CD14-positive monocyte (primary cell): Measurements from ENCODE around the gene ERCC2. TPM values are rescaled to one million over a fixed set of nuclear protein-coding genes. Genes with fewer than 3 reads are reported as not detected.

Source experiments
- DNase-seq, 3 donors: peaks; one replicate each; pipeline ENCODE4 v3.0.0-alpha.2; 2011 to 2022
- H2AFZ ChIP-seq: 2 replicates; pipeline ENCODE4 v1.6.0; 2012; ENCODE audit warnings: mild to moderate bottlenecking, low read depth, low read length, inconsistent platforms; ENCODE audit not compliant: insufficient read depth, poor library complexity, severe bottlenecking
- H3K27ac ChIP-seq, 2 donors: 1 replicate in 1 of 2; 2 replicates in 1 of 2; pipeline ENCODE4 v1.5.1; 2012 to 2013; ENCODE audit warnings: low read length in 2 of 2, control low read depth in 1 of 2, inconsistent platforms in 1 of 2, low read depth in 1 of 2, mild to moderate bottlenecking in 1 of 2
- H3K27me3 ChIP-seq, 2 donors: one replicate each; pipeline versions ENCODE4 v1.6.0 to v1.6.1; 2011 to 2013; ENCODE audit warnings: low read length in 2 of 2; ENCODE audit not compliant: control insufficient read depth in 2 of 2, insufficient read depth in 2 of 2
- H3K36me3 ChIP-seq, 2 donors: replicated peaks in 1 of 2; 1 replicate in 1 of 2; 2 replicates in 1 of 2; pipeline versions ENCODE4 v1.5.1 to v1.6.1; 2012 to 2013; ENCODE audit warnings: low read length in 2 of 2, control low read depth in 1 of 2, inconsistent platforms in 1 of 2, mild to moderate bottlenecking in 1 of 2; ENCODE audit not compliant: insufficient read depth in 2 of 2, control insufficient read depth in 1 of 2
- H3K4me1 ChIP-seq, 2 donors: 1 replicate in 1 of 2; 2 replicates in 1 of 2; pipeline versions ENCODE4 v1.5.1 to v1.6.1; 2012 to 2013; ENCODE audit warnings: low read length in 2 of 2, control low read depth in 1 of 2, inconsistent platforms in 1 of 2, mild to moderate bottlenecking in 1 of 2, moderate library complexity in 1 of 2; ENCODE audit not compliant: insufficient read depth in 2 of 2, control insufficient read depth in 1 of 2
- H3K4me2 ChIP-seq: replicated peaks from 2 replicates; pipeline ENCODE3; 2012; ENCODE audit warnings: low read length, moderate library complexity, mild to moderate bottlenecking; ENCODE audit not compliant: poor library complexity, severe bottlenecking; ENCODE audit errors: extremely low read depth
- H3K4me3 ChIP-seq, 3 experiments: fragments of 200-600 bp in 1 of 3; sonication (generic) in 1 of 3; replicated peaks in 1 of 3; 1 replicate in 2 of 3; 2 replicates in 1 of 3; pipeline ENCODE4 v1.5.1; 2011 to 2013; ENCODE audit warnings: low read length in 3 of 3, mild to moderate bottlenecking in 3 of 3, control low read depth in 2 of 3, low read depth in 2 of 3, inconsistent platforms in 1 of 3, moderate library complexity in 1 of 3
- H3K79me2 ChIP-seq: 2 replicates; pipeline ENCODE4 v1.6.0; 2012; ENCODE audit warnings: mild to moderate bottlenecking, control low read depth, inconsistent platforms, low read length, moderate library complexity; ENCODE audit not compliant: insufficient read depth
- H3K9ac ChIP-seq: 2 replicates; pipeline ENCODE4 v1.6.0; 2017; ENCODE audit warnings: low read length, mild to moderate bottlenecking; ENCODE audit not compliant: insufficient read depth, poor library complexity, severe bottlenecking
- H3K9me3 ChIP-seq, 2 donors: replicated peaks in 1 of 2; 1 replicate in 1 of 2; 2 replicates in 1 of 2; pipeline versions ENCODE4 v1.5.1 to v1.6.1; 2012 to 2013; ENCODE audit warnings: low read length in 2 of 2, control low read depth in 1 of 2; ENCODE audit not compliant: control insufficient read depth in 1 of 2, insufficient read depth in 1 of 2
- H4K20me1 ChIP-seq: 2 replicates; pipeline ENCODE4 v1.6.0; 2012; ENCODE audit warnings: mild to moderate bottlenecking, low read length, control low read depth, moderate library complexity; ENCODE audit not compliant: insufficient read depth
- H3K27ac Mint-ChIP-seq, 7 donors: one replicate each; pipeline ENCODE4 v1.8.0; 2020; ENCODE audit warnings: mild to moderate bottlenecking in 7 of 7, mixed read lengths in 7 of 7, moderate library complexity in 6 of 7, inconsistent platforms in 2 of 7
- H3K27me3 Mint-ChIP-seq, 3 donors: one replicate each; pipeline ENCODE4 v1.8.0; 2021 to 2022; ENCODE audit warnings: low read depth in 3 of 3, mild to moderate bottlenecking in 3 of 3, mixed read lengths in 3 of 3, moderate library complexity in 3 of 3, inconsistent platforms in 1 of 3
- H3K36me3 Mint-ChIP-seq, 2 donors: one replicate each; pipeline ENCODE4 v1.8.0; 2020; ENCODE audit warnings: mixed read lengths in 2 of 2, inconsistent platforms in 1 of 2, mild to moderate bottlenecking in 1 of 2
- H3K4me1 Mint-ChIP-seq: one replicate; pipeline ENCODE4 v1.8.0; 2020; ENCODE audit warnings: mild to moderate bottlenecking, mixed read lengths
- H3K4me3 Mint-ChIP-seq, 2 donors: one replicate each; pipeline ENCODE4 v1.8.0; 2020; ENCODE audit warnings: mild to moderate bottlenecking in 2 of 2, mixed read lengths in 2 of 2, moderate library complexity in 1 of 2
- H3K9me3 Mint-ChIP-seq, 7 donors: one replicate each; pipeline ENCODE4 v1.8.0; 2020 to 2022; ENCODE audit warnings: mixed read lengths in 7 of 7, mild to moderate bottlenecking in 6 of 7, moderate library complexity in 6 of 7, inconsistent platforms in 2 of 7
- WGBS: methylation state at CpG from one replicate; pipeline ENCODE4 v1.1.5; 2013; ENCODE audit warnings: missing lambda C conversion rate; ENCODE audit not compliant: insufficient coverage; 5-methylcytosine and 5-hydroxymethylcytosine counted together
- intact Hi-C, 2 donors: fragments of 100-400 bp; cut with micrococcal nuclease; formaldehyde crosslinking; loops; one replicate each; pipeline versions ENCODE4 v1.15.0 to v1.15.1; 2023
- polyA plus RNA-seq, 3 donors: library from polyadenylated mRNA; depleted of rRNA in 1 of 3; unstranded in 2 of 3; stranded (reverse) in 1 of 3; fragments of 300-500 nt in 2 of 3; fragments of >200 nt in 1 of 3; fragmentation: Illumina TruSeq in 2 of 3; gene quantifications; 1 replicate in 2 of 3; 2 replicates in 1 of 3; pipeline ENCODE4 v1.2.3, GENCODE V29; 2012 to 2021
- TF ChIP-seq, protein P1 (sequence below): fragments of 200-600 bp; IDR thresholded peaks from one replicate; pipeline ENCODE4 v1.8.0; 2022; ENCODE audit warnings: antibody characterized with exemption, mild to moderate bottlenecking

The ERCC2 gene
- polyA plus RNA-seq, 3 donors: 4.0 to 20.0 (median 4.4) TPM

DNA sequence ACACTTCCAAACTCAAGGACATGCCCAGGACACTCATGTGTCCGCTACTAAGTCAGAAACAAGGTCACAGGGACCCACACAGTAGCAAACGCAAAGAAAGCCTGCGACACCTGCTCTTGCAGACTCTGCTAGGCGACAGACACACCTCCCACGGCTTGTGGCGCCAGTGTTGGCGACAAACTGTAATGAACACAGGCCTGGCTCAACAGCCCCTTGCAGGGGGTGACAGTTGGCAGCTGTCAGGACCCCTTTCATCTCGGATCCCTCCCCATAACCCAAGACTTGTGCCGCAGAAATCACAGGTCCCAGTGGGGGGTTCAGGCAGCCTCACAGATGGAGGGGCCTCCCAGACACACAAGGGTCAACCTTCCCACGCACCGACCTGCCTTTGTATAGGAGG, 48.1 kb downstream of the ERCC2 start:
- Histone ChIP-seq H3K27me3 (peaks cover 8 to 31% of the 10 kb centered on the region in 2 donors), H3K4me1 (peaks cover 3 to 7% of the 10 kb centered on the region in 2 donors), H3K9me3 (no peaks in the 10 kb centered on the region), H3K4me3 (no peak overlapping the region), H3K27ac (no peak overlapping the region), H3K9ac (no peak overlapping the region), H4K20me1 (no peaks in the 10 kb centered on the region), H3K79me2 (no peaks in the 10 kb centered on the region), H3K4me2 (no peak overlapping the region), H3K36me3 (no peaks in the 10 kb centered on the region), H2AFZ (no peak overlapping the region)
- TF ChIP-seq, protein P1, sequence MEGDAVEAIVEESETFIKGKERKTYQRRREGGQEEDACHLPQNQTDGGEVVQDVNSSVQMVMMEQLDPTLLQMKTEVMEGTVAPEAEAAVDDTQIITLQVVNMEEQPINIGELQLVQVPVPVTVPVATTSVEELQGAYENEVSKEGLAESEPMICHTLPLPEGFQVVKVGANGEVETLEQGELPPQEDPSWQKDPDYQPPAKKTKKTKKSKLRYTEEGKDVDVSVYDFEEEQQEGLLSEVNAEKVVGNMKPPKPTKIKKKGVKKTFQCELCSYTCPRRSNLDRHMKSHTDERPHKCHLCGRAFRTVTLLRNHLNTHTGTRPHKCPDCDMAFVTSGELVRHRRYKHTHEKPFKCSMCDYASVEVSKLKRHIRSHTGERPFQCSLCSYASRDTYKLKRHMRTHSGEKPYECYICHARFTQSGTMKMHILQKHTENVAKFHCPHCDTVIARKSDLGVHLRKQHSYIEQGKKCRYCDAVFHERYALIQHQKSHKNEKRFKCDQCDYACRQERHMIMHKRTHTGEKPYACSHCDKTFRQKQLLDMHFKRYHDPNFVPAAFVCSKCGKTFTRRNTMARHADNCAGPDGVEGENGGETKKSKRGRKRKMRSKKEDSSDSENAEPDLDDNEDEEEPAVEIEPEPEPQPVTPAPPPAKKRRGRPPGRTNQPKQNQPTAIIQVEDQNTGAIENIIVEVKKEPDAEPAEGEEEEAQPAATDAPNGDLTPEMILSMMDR: no peak
- Mint-ChIP-seq H3K4me3 (peak overlapping the region in 1 of 2 donors; percentile 49), H3K36me3 (no peaks in the 10 kb centered on the region), H3K9me3 (peaks cover 0 to 8% (median 2%) of the 10 kb centered on the region in 7 donors), H3K27me3 (peaks cover 36 to 55% (median 41%) of the 10 kb centered on the region in 3 donors), H3K27ac (no peak overlapping the region), H3K4me1 (peaks cover 6% of the 10 kb centered on the region)
- no peak for DNase-seq
- intact Hi-C loops: no loop called here
- WGBS: 78% methylated on average over 7 of the region's 11 CpGs

DNA sequence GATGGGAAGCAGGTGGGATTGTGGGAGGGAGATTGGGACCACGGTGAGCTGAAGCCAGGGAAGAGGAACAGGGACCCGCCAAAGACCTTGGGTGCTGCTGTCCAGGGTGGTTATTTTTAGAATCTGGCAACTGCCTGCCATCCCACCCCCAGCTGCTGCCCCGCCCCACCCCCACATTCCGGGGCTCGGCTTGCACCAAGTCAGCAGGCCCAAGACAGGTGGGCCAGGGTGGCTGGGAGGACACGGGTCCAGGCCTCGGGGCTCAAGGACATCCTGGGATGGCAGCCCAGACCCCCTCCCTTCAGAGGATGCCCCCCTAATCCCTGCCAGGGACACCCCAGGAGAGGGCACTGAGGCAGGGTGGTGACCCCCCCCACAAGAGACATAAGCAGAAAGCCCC, 48.5 kb downstream of the ERCC2 start:
- Mint-ChIP-seq H3K4me1 (peaks cover 6% of the 10 kb centered on the region), H3K4me3 (peak overlapping the region in 1 of 2 donors; percentile 49), H3K27ac (peak overlapping the region in 1 of 7 donors; percentile 4), H3K27me3 (peaks cover 37 to 58% (median 41%) of the 10 kb centered on the region in 3 donors), H3K36me3 (no peaks in the 10 kb centered on the region), H3K9me3 (peaks cover 0 to 8% (median 2%) of the 10 kb centered on the region in 7 donors)
- Histone ChIP-seq H2AFZ (no peak overlapping the region), H3K4me2 (no peak overlapping the region), H3K9me3 (no peaks in the 10 kb centered on the region), H3K79me2 (no peaks in the 10 kb centered on the region), H3K9ac (no peak overlapping the region), H3K4me1 (peaks cover 3 to 7% of the 10 kb centered on the region in 2 donors), H3K27ac (no peak overlapping the region), H4K20me1 (no peaks in the 10 kb centered on the region), H3K4me3 (no peak overlapping the region), H3K36me3 (no peaks in the 10 kb centered on the region), H3K27me3 (peaks cover 8 to 31% of the 10 kb centered on the region in 2 donors)
- TF ChIP-seq, protein P1: no peak
- 50% methylated on average over 4 of the region's 7 CpGs for WGBS
- no peak for DNase-seq
- intact Hi-C loops: no loop called here
